ENCODE measurements around the gene ITGB3.

Gene ITGB3

DNA sequence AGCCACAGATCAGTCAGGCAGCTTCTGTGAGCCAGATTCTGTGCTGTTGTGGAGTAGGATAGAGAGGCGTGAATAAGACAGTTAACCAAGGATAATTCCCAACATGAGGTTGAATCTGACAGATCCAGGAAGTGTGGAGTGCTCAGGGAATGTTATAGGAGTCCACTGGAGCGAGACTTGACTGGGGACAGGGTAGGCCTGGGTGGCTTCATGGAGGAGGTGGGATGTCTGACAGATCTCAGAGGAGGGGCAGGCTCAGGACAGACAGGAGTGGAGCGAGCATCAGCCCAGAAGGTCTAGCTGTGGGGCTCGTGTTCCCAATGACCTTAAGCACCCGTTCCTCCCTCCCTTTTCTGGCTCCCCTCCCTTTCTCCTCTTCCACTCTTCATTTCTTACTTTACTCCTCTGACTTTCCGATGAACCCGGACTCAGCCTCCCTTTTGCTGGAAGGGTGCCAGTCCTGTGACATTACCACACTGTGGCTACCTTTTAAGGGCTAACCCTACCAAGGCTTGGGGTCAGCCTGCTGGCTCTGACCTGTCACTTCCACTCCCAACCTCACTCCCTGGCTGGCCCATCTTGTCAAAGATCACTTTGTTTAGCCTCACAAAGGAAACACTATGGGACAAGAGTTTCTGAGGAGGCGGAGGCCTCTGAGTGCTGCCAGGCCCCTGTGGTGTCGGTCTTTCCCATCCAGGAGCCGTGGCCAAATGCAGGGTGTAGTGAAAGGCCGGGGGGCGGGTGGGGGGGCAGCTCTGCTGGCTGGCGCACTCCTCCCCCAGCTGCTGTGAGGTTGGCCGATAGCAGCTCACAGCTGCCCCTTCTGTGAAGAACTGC, 41.6 kb downstream of the ITGB3 start:
- no peak overlapping the region for H3K4me2 ChIP-seq (ENCODE audit: low read length)
- no peaks in the 10 kb centered on the region for H3K27me3 ChIP-seq (ENCODE audit: low read depth, low read length)
- no peaks in the 10 kb centered on the region for H3K79me2 ChIP-seq (ENCODE audit: low read length)
- no peak overlapping the region for H3K9ac ChIP-seq (ENCODE audit: low read length)
- no peaks in the 10 kb centered on the region for H3K9me3 ChIP-seq (ENCODE audit: insufficient read depth, low read length)
- no peak overlapping the region for H3K4me3 ChIP-seq (ENCODE audit: low read length)
- no peaks in the 10 kb centered on the region for H4K20me1 ChIP-seq (ENCODE audit: insufficient read depth, low read length)
- H3K36me3 ChIP-seq (replicated peaks; ENCODE audit: low read depth, low read length) = no peaks in the 10 kb centered on the region
- H3K4me1 ChIP-seq (ENCODE audit: low read length) = peaks cover 9% of the 10 kb centered on the region
- no peak overlapping the region for H3K27ac ChIP-seq (ENCODE audit: low read length)
- TF ChIP-seq EZH2phosphoT487 (IDR thresholded peaks at IDR 0.05; ENCODE audit: low read depth) = no peak
- TF ChIP-seq, protein P1, sequence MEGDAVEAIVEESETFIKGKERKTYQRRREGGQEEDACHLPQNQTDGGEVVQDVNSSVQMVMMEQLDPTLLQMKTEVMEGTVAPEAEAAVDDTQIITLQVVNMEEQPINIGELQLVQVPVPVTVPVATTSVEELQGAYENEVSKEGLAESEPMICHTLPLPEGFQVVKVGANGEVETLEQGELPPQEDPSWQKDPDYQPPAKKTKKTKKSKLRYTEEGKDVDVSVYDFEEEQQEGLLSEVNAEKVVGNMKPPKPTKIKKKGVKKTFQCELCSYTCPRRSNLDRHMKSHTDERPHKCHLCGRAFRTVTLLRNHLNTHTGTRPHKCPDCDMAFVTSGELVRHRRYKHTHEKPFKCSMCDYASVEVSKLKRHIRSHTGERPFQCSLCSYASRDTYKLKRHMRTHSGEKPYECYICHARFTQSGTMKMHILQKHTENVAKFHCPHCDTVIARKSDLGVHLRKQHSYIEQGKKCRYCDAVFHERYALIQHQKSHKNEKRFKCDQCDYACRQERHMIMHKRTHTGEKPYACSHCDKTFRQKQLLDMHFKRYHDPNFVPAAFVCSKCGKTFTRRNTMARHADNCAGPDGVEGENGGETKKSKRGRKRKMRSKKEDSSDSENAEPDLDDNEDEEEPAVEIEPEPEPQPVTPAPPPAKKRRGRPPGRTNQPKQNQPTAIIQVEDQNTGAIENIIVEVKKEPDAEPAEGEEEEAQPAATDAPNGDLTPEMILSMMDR (IDR thresholded peaks at IDR 0.05; ENCODE audit: low read depth, low read length) = no peak
- H2AFZ ChIP-seq (ENCODE audit: low read depth, low read length) = no peak overlapping the region

DNA sequence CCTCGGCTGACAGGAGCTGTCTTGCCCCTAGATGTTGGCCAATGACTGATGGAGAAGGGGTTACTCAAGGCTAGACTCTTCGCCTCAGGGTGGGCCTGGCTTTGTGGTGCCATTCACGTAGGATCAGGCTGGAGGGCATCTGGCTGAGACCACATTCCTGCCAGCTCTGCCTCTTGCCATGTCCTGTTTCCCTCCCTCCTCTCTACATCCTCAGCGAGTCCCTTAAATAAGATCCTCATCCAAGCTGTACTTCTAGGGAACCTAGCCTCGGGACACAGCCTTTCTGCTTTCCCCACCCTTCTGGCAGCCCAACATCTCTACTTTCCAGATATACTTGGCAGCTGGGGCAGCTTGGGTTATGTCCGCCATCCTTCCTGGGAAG, 42.2 kb downstream of the ITGB3 start:
- Histone ChIP-seq H4K20me1 (ENCODE audit: insufficient read depth, low read length) (no peaks in the 10 kb centered on the region), H3K9me3 (ENCODE audit: insufficient read depth, low read length) (no peaks in the 10 kb centered on the region), H3K27me3 (ENCODE audit: low read depth, low read length) (no peaks in the 10 kb centered on the region), H3K4me2 (ENCODE audit: low read length) (no peak overlapping the region), H3K9ac (ENCODE audit: low read length) (no peak overlapping the region), H3K27ac (ENCODE audit: low read length) (no peak overlapping the region), H2AFZ (ENCODE audit: low read depth, low read length) (no peak overlapping the region), H3K4me1 (ENCODE audit: low read length) (peaks cover 14% of the 10 kb centered on the region), H3K4me3 (ENCODE audit: low read length) (no peak overlapping the region), H3K36me3 (replicated peaks; ENCODE audit: low read depth, low read length) (no peaks in the 10 kb centered on the region), H3K79me2 (ENCODE audit: low read length) (no peaks in the 10 kb centered on the region)
- TF ChIP-seq EZH2phosphoT487 (IDR thresholded peaks at IDR 0.05; ENCODE audit: low read depth) = no peak
- TF ChIP-seq, protein P1 (IDR thresholded peaks at IDR 0.05; ENCODE audit: low read depth, low read length) = no peak

DNA sequence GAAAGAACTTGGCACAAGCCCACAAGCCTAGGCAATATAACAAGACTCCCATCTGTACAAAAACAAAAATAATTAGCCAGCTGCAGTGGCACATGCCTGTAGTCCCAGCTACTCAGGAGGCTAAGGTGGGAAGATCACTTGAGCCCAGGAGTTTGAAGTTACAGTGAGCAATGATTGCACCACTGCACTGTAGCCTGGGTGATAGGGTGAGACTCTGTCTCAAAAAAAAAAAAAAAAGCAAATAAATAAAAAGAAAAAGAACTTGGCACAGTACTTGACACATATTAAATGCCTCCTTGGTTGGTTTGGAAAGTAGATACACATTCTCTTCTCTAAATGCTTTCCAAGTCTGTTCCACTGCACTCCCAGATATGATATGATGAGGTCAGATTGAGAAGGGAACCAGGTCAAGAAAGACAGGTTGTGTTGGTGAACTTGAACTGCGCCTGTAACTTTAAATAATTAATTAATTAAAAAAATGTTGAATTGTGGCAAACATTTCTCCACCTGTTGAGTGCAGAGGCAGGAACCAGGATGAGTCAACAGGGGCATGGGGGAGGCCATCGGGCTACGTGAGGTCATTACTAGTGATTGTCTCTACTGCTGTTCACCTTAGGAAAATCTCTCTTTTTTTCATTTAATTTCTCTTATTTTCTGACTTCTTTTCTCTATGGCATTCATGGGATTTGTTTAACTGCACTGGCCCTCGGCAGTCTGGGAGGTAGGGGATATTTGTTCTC, 44.2 kb downstream of the ITGB3 start:
- H4K20me1 ChIP-seq (ENCODE audit: insufficient read depth, low read length) = no peaks in the 10 kb centered on the region
- TF ChIP-seq EZH2phosphoT487 (IDR thresholded peaks at IDR 0.05; ENCODE audit: low read depth) = no peak
- TF ChIP-seq, protein P1 (IDR thresholded peaks at IDR 0.05; ENCODE audit: low read depth, low read length) = no peak
- H3K27me3 ChIP-seq (ENCODE audit: low read depth, low read length) = no peaks in the 10 kb centered on the region
- H3K4me3 ChIP-seq (ENCODE audit: low read length) = no peak overlapping the region
- H3K27ac ChIP-seq (ENCODE audit: low read length) = no peak overlapping the region
- H3K9ac ChIP-seq (ENCODE audit: low read length) = no peak overlapping the region
- H2AFZ ChIP-seq (ENCODE audit: low read depth, low read length) = no peak overlapping the region
- peaks cover 33% of the 10 kb centered on the region for H3K4me1 ChIP-seq (ENCODE audit: low read length)
- H3K79me2 ChIP-seq (ENCODE audit: low read length) = no peaks in the 10 kb centered on the region
- H3K36me3 ChIP-seq (replicated peaks; ENCODE audit: low read depth, low read length) = no peaks in the 10 kb centered on the region
- H3K9me3 ChIP-seq (ENCODE audit: insufficient read depth, low read length) = no peaks in the 10 kb centered on the region
- H3K4me2 ChIP-seq (ENCODE audit: low read length) = no peak overlapping the region

DNA sequence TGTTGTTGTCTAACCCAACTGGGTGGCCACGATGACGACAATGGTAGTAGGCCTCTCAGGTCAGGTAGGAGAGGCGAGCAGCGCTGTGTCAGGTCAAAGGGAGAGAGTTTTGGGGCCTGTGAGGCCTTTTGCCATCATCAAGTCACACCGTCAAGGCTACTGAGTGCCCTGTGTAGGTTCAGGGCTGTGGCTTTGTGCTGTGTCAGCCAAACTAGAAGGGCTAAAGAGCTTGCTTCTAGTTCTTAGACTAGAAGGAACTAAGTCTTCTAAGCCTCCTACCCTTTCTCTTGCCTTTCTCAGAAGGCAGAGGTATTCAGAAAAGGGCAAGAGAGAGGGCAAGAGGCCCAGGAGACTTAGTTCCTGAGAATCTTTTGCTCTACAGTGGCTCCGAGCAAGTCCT, 45.1 kb downstream of the ITGB3 start:
- no peak for TF ChIP-seq EZH2phosphoT487 (IDR thresholded peaks at IDR 0.05; ENCODE audit: low read depth)
- TF ChIP-seq, protein P1 (IDR thresholded peaks at IDR 0.05; ENCODE audit: low read depth, low read length) = no peak
- H3K9ac ChIP-seq (ENCODE audit: low read length) = no peak overlapping the region
- H3K9me3 ChIP-seq (ENCODE audit: insufficient read depth, low read length) = no peaks in the 10 kb centered on the region
- no peaks in the 10 kb centered on the region for H3K36me3 ChIP-seq (replicated peaks; ENCODE audit: low read depth, low read length)
- H3K4me3 ChIP-seq (ENCODE audit: low read length) = no peak overlapping the region
- H3K27me3 ChIP-seq (ENCODE audit: low read depth, low read length) = no peaks in the 10 kb centered on the region
- no peak overlapping the region for H2AFZ ChIP-seq (ENCODE audit: low read depth, low read length)
- no peak overlapping the region for H3K27ac ChIP-seq (ENCODE audit: low read length)
- H3K4me2 ChIP-seq (ENCODE audit: low read length) = no peak overlapping the region
- no peaks in the 10 kb centered on the region for H4K20me1 ChIP-seq (ENCODE audit: insufficient read depth, low read length)
- no peaks in the 10 kb centered on the region for H3K79me2 ChIP-seq (ENCODE audit: low read length)
- peaks cover 33% of the 10 kb centered on the region for H3K4me1 ChIP-seq (ENCODE audit: low read length)
